HG03342 (cell line): Measurements from ENCODE around the gene SPINT2.

Experiments used
- ATAC-seq: cut with Tn5 transposase; IDR thresholded peaks from one replicate; pipeline ENCODE4 v1.9.1; 2021; ENCODE audit warnings: mild to moderate bottlenecking, moderate library complexity; ENCODE audit not compliant: unreplicated experiment

Gene SPINT2

GRCh38 chr19:38291855-38292254 lies 27.5 kb downstream of the SPINT2 start:
- ATAC-seq: no peak

GRCh38 chr19:38293281-38293680 lies 28.9 kb downstream of the SPINT2 start:
- no peak for ATAC-seq

- no peak for ATAC-seq
These were observed 29.7 kb downstream of the SPINT2 start for GRCh38 chr19:38294090-38294489.

- no peak for ATAC-seq
These were observed 34.7 kb downstream of the SPINT2 start for GRCh38 chr19:38298821-38299680.

- no peak for ATAC-seq
These were observed 39.4 kb downstream of the SPINT2 start, which contains the start of gene C19orf33 for GRCh38 chr19:38303517-38304351. Gene C19orf33 (plus strand): TSS chr19:38304251. CDS start chr19:38304262, 11 bp downstream.

GRCh38 chr19:38304352-38304865 lies 40.0 kb downstream of the SPINT2 start:
- no peak for ATAC-seq

- no peak for ATAC-seq
These were observed 40.6 kb downstream of the SPINT2 start for GRCh38 chr19:38304866-38305429.

- no peak for ATAC-seq
These were observed 41.9 kb downstream of the SPINT2 start for GRCh38 chr19:38306236-38306635.

GRCh38 chr19:38307076-38307475 lies 42.7 kb downstream of the SPINT2 start:
- ATAC-seq: no peak

GRCh38 chr19:38307597-38307996 lies 43.2 kb downstream of the SPINT2 start:
- no peak for ATAC-seq

- no peak for ATAC-seq
These were observed 43.8 kb downstream of the SPINT2 start for GRCh38 chr19:38308006-38308766.

GRCh38 chr19:38308926-38309614 lies 44.7 kb downstream of the SPINT2 start:
- ATAC-seq: no peak

- no peak for ATAC-seq
These were observed 45.4 kb downstream of the SPINT2 start for GRCh38 chr19:38309615-38310278.

GRCh38 chr19:38310279-38310670 lies 45.9 kb downstream of the SPINT2 start:
- ATAC-seq: no peak

GRCh38 chr19:38310986-38311385 lies 46.6 kb downstream of the SPINT2 start:
- no peak for ATAC-seq

- ATAC-seq: peak; percentile 85
These were observed 51.5 kb downstream of the SPINT2 start, which contains the start of gene YIF1B for GRCh38 chr19:38315657-38316476. Gene YIF1B (minus strand): TSS chr19:38315947. CDS start chr19:38315917, 30 bp downstream.

- ATAC-seq: no peak
These were observed 52.2 kb downstream of the SPINT2 start for GRCh38 chr19:38316477-38317067.

GRCh38 chr19:38317104-38317612 lies 52.8 kb downstream of the SPINT2 start:
- ATAC-seq: no peak
